Smooth muscle cell (in vitro differentiated cells): ENCODE data around the gene CPVL. TPM values are rescaled to one million over a fixed set of nuclear protein-coding genes. Genes with fewer than 3 reads are reported as not detected.

Source experiments
- DNase-seq: peaks from one replicate; lab custom pipeline; 2025; ENCODE audit not compliant: unreplicated experiment; lab: John Stamatoyannopoulos, UW
- H2AFZ ChIP-seq: fragments of 200-600 bp; sonication (generic); 2 replicates; pipeline ENCODE4 v1.6.0; 2016; ENCODE audit warnings: antibody characterized with exemption, low read depth, mild to moderate bottlenecking
- H3F3A ChIP-seq: fragments of 200-600 bp; sonication (generic); 2 replicates; pipeline ENCODE4 v1.6.0; 2017; ENCODE audit warnings: antibody characterized with exemption, low read depth
- H3K27ac ChIP-seq: fragments of 200-600 bp; sonication (generic); 2 replicates; pipeline ENCODE4 v1.5.1; 2016; ENCODE audit warnings: low read depth, mild to moderate bottlenecking
- H3K27me3 ChIP-seq: fragments of 200-600 bp; sonication (generic); 2 replicates; pipeline ENCODE4 v1.6.1; 2016; ENCODE audit warnings: low read depth, mild to moderate bottlenecking
- H3K36me3 ChIP-seq: fragments of 200-600 bp; sonication (generic); 2 replicates; pipeline ENCODE4 v1.5.1; 2016; ENCODE audit warnings: low read depth
- H3K4me1 ChIP-seq: fragments of 200-600 bp; sonication (generic); 2 replicates; pipeline ENCODE4 v1.5.1; 2016; ENCODE audit warnings: low read depth
- H3K4me2 ChIP-seq: fragments of 200-600 bp; sonication (generic); 2 replicates; pipeline ENCODE4 v1.6.0; 2016; ENCODE audit warnings: mild to moderate bottlenecking
- H3K4me3 ChIP-seq: fragments of 200-600 bp; sonication (generic); 2 replicates; pipeline ENCODE4 v1.5.1; 2016; ENCODE audit warnings: mild to moderate bottlenecking
- H3K79me2 ChIP-seq: fragments of 200-600 bp; sonication (generic); 2 replicates; pipeline ENCODE4 v1.6.0; 2016; ENCODE audit warnings: low read depth, mild to moderate bottlenecking
- H3K9ac ChIP-seq: fragments of 200-600 bp; sonication (generic); 2 replicates; pipeline ENCODE4 v1.6.0; 2016; ENCODE audit warnings: low read depth
- H3K9me3 ChIP-seq: fragments of 200-600 bp; sonication (generic); replicated peaks from 2 replicates; pipeline ENCODE4 v1.5.1; 2016; ENCODE audit warnings: low read depth
- H4K20me1 ChIP-seq: fragments of 200-600 bp; sonication (generic); 2 replicates; pipeline ENCODE4 v1.6.0; 2016; ENCODE audit warnings: low read depth
- CTCF ChIP-seq: fragments of 200-600 bp; sonication (generic); IDR thresholded peaks from 2 replicates; pipeline ENCODE4 v1.5.1; 2017; ENCODE audit warnings: borderline replicate concordance, mild to moderate bottlenecking, antibody characterized with exemption; ENCODE audit not compliant: insufficient read depth, poor library complexity, severe bottlenecking
- WGBS: methylation state at CpG from one replicate; pipeline ENCODE4 v1.1.7; 2016; ENCODE audit warnings: low lambda C conversion rate; 5-methylcytosine and 5-hydroxymethylcytosine counted together
- polyA plus RNA-seq: library from polyadenylated mRNA; unstranded; fragments of >200 nt; fragmentation: Nextera tagmentation; extraction: Ambion mirVana; gene quantifications from 2 replicates; pipeline ENCODE4 v1.2.1, GENCODE V29; 2016
- total RNA-seq: library from RNA; depleted of rRNA; stranded (reverse); fragments of >200 nt; gene quantifications from 2 replicates; pipeline ENCODE4 v1.2.3, GENCODE V29; 2014

Gene CPVL
- total and polyA plus RNA-seq, 2 experiments from 2014 or later: 7.2 to 29.8 TPM

DNA sequence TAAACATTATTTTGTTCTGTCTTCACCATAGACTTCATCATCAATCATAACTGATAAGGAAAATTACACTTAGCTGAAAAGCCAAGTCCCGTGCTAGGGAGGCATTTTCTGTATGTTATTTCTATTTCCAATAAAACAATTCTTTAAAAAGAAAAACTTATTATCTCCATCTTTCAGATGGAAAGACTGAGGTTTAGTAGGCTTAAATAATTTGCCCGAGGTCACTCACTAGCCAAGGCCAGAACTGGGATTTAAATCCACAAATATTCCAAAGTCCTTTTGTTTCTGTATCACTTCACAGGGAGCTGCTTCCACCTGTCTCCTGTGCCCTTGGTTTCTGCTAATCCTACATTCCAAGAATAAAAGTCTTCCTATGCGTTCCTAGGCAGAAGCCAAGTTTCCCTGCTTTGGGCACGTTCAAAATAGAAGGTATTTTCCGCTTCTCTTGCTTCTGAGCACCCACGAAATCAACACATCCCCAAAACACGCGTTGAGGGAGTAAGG, 732 bp downstream of the CPVL start:
- Histone ChIP-seq H3K27me3 (peaks cover 36% of the 10 kb centered on the region), H4K20me1 (no peaks in the 10 kb centered on the region), H2AFZ (peak overlapping the region; percentile 77), H3K9ac (no peak overlapping the region), H3F3A (no peaks in the 10 kb centered on the region), H3K4me1 (peaks cover 8% of the 10 kb centered on the region), H3K9me3 (no peaks in the 10 kb centered on the region), H3K4me3 (peak overlapping the region; percentile 54), H3K79me2 (no peaks in the 10 kb centered on the region), H3K36me3 (no peaks in the 10 kb centered on the region), H3K27ac (no peak overlapping the region), H3K4me2 (peak overlapping the region; percentile 85)
- WGBS: 18% methylated on average over 8 of the region's 8 CpGs
- TF ChIP-seq CTCF: no peak
- no peak for DNase-seq

DNA sequence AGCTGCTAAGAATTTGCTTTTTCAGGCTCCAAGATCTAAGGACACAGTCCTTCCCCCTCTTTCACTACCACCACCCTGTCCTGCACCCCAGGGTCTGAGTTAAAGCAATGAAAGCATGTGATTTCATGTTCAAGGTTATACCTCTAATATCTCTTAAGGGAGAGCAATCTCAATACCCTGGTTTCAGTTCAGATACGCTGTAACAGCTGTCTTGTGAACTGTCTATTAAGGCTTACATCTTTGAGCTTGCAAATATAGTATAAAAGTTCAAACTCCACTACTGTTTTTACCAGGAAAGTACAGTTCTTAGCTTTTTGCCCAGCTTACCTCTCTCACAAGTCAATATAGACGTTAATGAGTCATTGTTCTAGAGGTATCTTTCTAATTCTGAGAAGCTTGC, 2.6 kb downstream of the CPVL start:
- Histone ChIP-seq H3K36me3 (no peaks in the 10 kb centered on the region), H4K20me1 (no peaks in the 10 kb centered on the region), H3K9ac (no peak overlapping the region), H3F3A (no peaks in the 10 kb centered on the region), H3K4me2 (no peak overlapping the region), H3K27me3 (peaks cover 36% of the 10 kb centered on the region), H3K4me1 (peaks cover 13% of the 10 kb centered on the region), H2AFZ (no peak overlapping the region), H3K4me3 (no peak overlapping the region), H3K9me3 (no peaks in the 10 kb centered on the region), H3K27ac (no peak overlapping the region), H3K79me2 (no peaks in the 10 kb centered on the region)
- DNase-seq: no peak
- TF ChIP-seq CTCF: no peak
- WGBS: 87% methylated on average over 2 of the region's 2 CpGs

DNA sequence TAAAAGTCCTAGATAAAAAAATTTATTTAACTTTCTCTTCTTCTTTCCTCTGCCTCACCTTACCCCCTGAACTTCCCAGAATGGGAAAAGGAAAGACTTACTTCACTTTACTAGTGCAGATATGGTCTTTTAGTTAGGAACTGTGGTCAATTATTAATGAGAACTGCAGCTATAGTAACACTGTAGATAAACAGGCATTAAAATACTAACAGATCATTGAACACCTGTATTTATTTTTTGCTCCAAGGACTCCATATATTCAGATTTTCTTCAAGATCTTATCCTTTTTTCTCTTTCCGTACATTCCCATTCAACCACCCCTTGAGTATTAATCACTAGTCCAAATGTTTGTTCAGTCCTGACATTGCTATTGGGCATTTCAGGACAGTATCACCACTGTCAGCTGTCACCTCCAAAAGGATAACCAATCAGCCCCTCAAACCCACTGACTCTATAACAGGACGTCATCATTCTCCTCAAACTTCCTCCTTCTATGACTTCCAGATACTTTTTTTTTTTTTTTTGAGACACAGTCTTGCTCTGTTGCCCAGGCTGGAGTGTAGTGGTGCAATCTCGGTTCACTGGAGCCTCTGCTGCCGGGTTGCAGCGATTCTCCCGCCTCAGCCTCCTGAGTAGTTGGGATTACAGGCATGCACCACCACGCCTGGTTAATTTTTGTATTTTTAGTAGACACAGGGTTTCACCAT, 4.2 kb downstream of the CPVL start:
- Histone ChIP-seq H3K27ac (no peak overlapping the region), H3K36me3 (no peaks in the 10 kb centered on the region), H4K20me1 (no peaks in the 10 kb centered on the region), H3K27me3 (peaks cover 36% of the 10 kb centered on the region), H3K4me2 (no peak overlapping the region), H3K4me1 (peaks cover 13% of the 10 kb centered on the region), H3K4me3 (no peak overlapping the region), H2AFZ (no peak overlapping the region), H3K9me3 (no peaks in the 10 kb centered on the region), H3K9ac (no peak overlapping the region), H3K79me2 (no peaks in the 10 kb centered on the region), H3F3A (no peaks in the 10 kb centered on the region)
- no peak for DNase-seq
- 84% methylated on average over 7 of the region's 7 CpGs for WGBS
- no peak for TF ChIP-seq CTCF
